Activated naive CD4-positive, alpha-beta T cell treated with anti-CD3 and anti-CD28 coated beads for 36 hours (primary cell): ENCODE measurements around the gene HADH. TPM values are rescaled to one million over a fixed set of nuclear protein-coding genes. Genes with fewer than 3 reads are reported as not detected.
A peak's percentile ranks its signal among the peaks of the same experiment; 100 is the strongest.

Experiments used
- CTCF ChIA-PET: fragments of 350-600 bp; sonication (Branson Sonifier 250); formaldehyde crosslinking; loops from one replicate; lab custom pipeline; 2021; ENCODE audit warnings: antibody characterized with exemption; lab: Charles Lee
- DNase-seq: peaks from one replicate; pipeline ENCODE4 v3.0.0-alpha.2; 2020
- H3K27ac Mint-ChIP-seq: one replicate; pipeline ENCODE4 v1.8.0; 2021; ENCODE audit warnings: mild to moderate bottlenecking, mixed read lengths
- H3K27me3 Mint-ChIP-seq: one replicate; pipeline ENCODE4 v1.8.0; 2021; ENCODE audit warnings: low read depth, mixed read lengths
- H3K36me3 Mint-ChIP-seq: one replicate; pipeline ENCODE4 v1.8.0; 2021; ENCODE audit warnings: low read depth, mixed read lengths
- H3K4me1 Mint-ChIP-seq: one replicate; pipeline ENCODE4 v1.8.0; 2021; ENCODE audit warnings: low read depth, mixed read lengths
- H3K4me3 Mint-ChIP-seq: one replicate; pipeline ENCODE4 v1.8.0; 2021; ENCODE audit warnings: mild to moderate bottlenecking, moderate library complexity, mixed read lengths
- H3K9me3 Mint-ChIP-seq: one replicate; pipeline ENCODE4 v1.8.0; 2021; ENCODE audit warnings: mixed read lengths
- intact Hi-C: fragments of 100-400 bp; cut with micrococcal nuclease; formaldehyde crosslinking; loops from one replicate; pipeline ENCODE4 v1.15.1; 2023
- total RNA-seq, 2 experiments: library from RNA; stranded (reverse); gene quantifications; one replicate each; pipeline ENCODE4 v1.2.3, GENCODE V29; 2021

Gene HADH
- total RNA-seq, 2 experiments from 2014 or later: 56.1 to 57.6 TPM

GRCh38 chr4:108051343-108051742 is 61.7 kb downstream of the HADH start:
- H3K4me3 Mint-ChIP-seq: no peak overlapping the region
- peak; percentile 46 for DNase-seq
- H3K36me3 Mint-ChIP-seq: peaks cover 62% of the 10 kb centered on the region
- H3K9me3 Mint-ChIP-seq: no peaks in the 10 kb centered on the region
- peaks cover 92% of the 10 kb centered on the region for H3K4me1 Mint-ChIP-seq
- peak overlapping the region; percentile 93 for H3K27ac Mint-ChIP-seq
- H3K27me3 Mint-ChIP-seq: no peaks in the 10 kb centered on the region
- CTCF ChIA-PET: interaction anchor here (1.1 to 2.9 kb wide), 2 partner anchors 20 to 32 kb away, joined by 3 to 16 read pairs; no protein-coding TSS in a partner anchor
- intact Hi-C loops: loop anchor here (5.0 kb wide), 1 partner anchor 306 kb away; no protein-coding TSS in a partner anchor

GRCh38 chr4:108052558-108053120 is 63.0 kb downstream of the HADH start:
- Mint-ChIP-seq H3K4me1 (peaks cover 95% of the 10 kb centered on the region), H3K9me3 (no peaks in the 10 kb centered on the region), H3K4me3 (peak overlapping the region; percentile 34), H3K27ac (peak overlapping the region; percentile 93), H3K27me3 (no peaks in the 10 kb centered on the region), H3K36me3 (peaks cover 56% of the 10 kb centered on the region)
- intact Hi-C loops: loop anchor here (1.0 to 5.0 kb wide), 6 partner anchors 19 to 305 kb away; no protein-coding TSS in a partner anchor
- CTCF ChIA-PET: interaction anchor here (0.7 to 2.9 kb wide), 14 partner anchors 9 to 121 kb away, joined by 3 to 16 read pairs (median 4); no protein-coding TSS in a partner anchor
- no peak for DNase-seq

- DNase-seq: no peak
- Mint-ChIP-seq H3K27me3 (no peaks in the 10 kb centered on the region), H3K4me1 (peaks cover 94% of the 10 kb centered on the region), H3K9me3 (no peaks in the 10 kb centered on the region), H3K4me3 (peak overlapping the region; percentile 34), H3K36me3 (peaks cover 52% of the 10 kb centered on the region), H3K27ac (peak overlapping the region; percentile 93)
- CTCF ChIA-PET: interaction anchor here (0.7 to 2.9 kb wide), 18 partner anchors 9 to 120 kb away, joined by 3 to 16 read pairs (median 4); no protein-coding TSS in a partner anchor
- intact Hi-C loops: loop anchor here (1.0 to 5.0 kb wide), 6 partner anchors 18 to 304 kb away; no protein-coding TSS in a partner anchor
These were observed 63.6 kb downstream of the HADH start for GRCh38 chr4:108053251-108053711.

- Mint-ChIP-seq H3K36me3 (peaks cover 48% of the 10 kb centered on the region), H3K27me3 (no peaks in the 10 kb centered on the region), H3K4me1 (peaks cover 94% of the 10 kb centered on the region), H3K4me3 (peak overlapping the region; percentile 19), H3K27ac (peak overlapping the region; percentile 93), H3K9me3 (no peaks in the 10 kb centered on the region)
- DNase-seq: peak; percentile 56
- CTCF ChIA-PET: interaction anchor here (0.6 to 2.9 kb wide), 12 partner anchors 19 to 438 kb away, joined by 3 to 16 read pairs (median 4); no protein-coding TSS in a partner anchor
- intact Hi-C loops: loop anchor here (5.0 kb wide), 1 partner anchor 303 kb away; no protein-coding TSS in a partner anchor
These were observed 64.4 kb downstream of the HADH start for GRCh38 chr4:108054025-108054638.

- CTCF ChIA-PET: interaction anchor here (0.6 to 1.9 kb wide), 9 partner anchors 9 to 517 kb away, joined by 3 to 6 read pairs (median 3); no protein-coding TSS in a partner anchor
- Mint-ChIP-seq H3K4me3 (no peak overlapping the region), H3K27ac (peak overlapping the region; percentile 86), H3K36me3 (peaks cover 46% of the 10 kb centered on the region), H3K4me1 (peaks cover 94% of the 10 kb centered on the region), H3K27me3 (no peaks in the 10 kb centered on the region), H3K9me3 (no peaks in the 10 kb centered on the region)
- intact Hi-C loops: no loop called here
- DNase-seq: no peak
These were observed 66.1 kb downstream of the HADH start for GRCh38 chr4:108055787-108056186.

GRCh38 chr4:108056418-108056817 is 66.7 kb downstream of the HADH start:
- no peak overlapping the region for H3K4me3 Mint-ChIP-seq
- peak overlapping the region; percentile 86 for H3K27ac Mint-ChIP-seq
- DNase-seq: no peak
- peaks cover 93% of the 10 kb centered on the region for H3K4me1 Mint-ChIP-seq
- H3K9me3 Mint-ChIP-seq: no peaks in the 10 kb centered on the region
- H3K36me3 Mint-ChIP-seq: peaks cover 49% of the 10 kb centered on the region
- CTCF ChIA-PET: interaction anchor here (1.0 to 1.9 kb wide), 6 partner anchors 8 to 101 kb away, joined by 3 to 6 read pairs (median 4); no protein-coding TSS in a partner anchor
- no peaks in the 10 kb centered on the region for H3K27me3 Mint-ChIP-seq
- intact Hi-C loops: no loop called here

GRCh38 chr4:108058685-108059440 is 69.2 kb downstream of the HADH start:
- intact Hi-C loops: no loop called here
- H3K36me3 Mint-ChIP-seq: peaks cover 45% of the 10 kb centered on the region
- CTCF ChIA-PET: interaction anchor here (1.0 to 1.6 kb wide), 6 partner anchors 9 to 72 kb away, joined by 3 to 6 read pairs (median 3); no protein-coding TSS in a partner anchor
- no peak overlapping the region for H3K4me3 Mint-ChIP-seq
- H3K27me3 Mint-ChIP-seq: no peaks in the 10 kb centered on the region
- peak overlapping the region; percentile 77 for H3K27ac Mint-ChIP-seq
- H3K9me3 Mint-ChIP-seq: no peaks in the 10 kb centered on the region
- H3K4me1 Mint-ChIP-seq: peaks cover 87% of the 10 kb centered on the region
- no peak for DNase-seq

GRCh38 chr4:108060164-108060563 is 70.5 kb downstream of the HADH start:
- no peak overlapping the region for H3K4me3 Mint-ChIP-seq
- CTCF ChIA-PET: interaction anchor here (0.6 to 1.6 kb wide), 12 partner anchors 10 to 513 kb away, joined by 3 to 6 read pairs (median 3); no protein-coding TSS in a partner anchor
- peaks cover 88% of the 10 kb centered on the region for H3K4me1 Mint-ChIP-seq
- H3K27ac Mint-ChIP-seq: peak overlapping the region; percentile 83
- H3K36me3 Mint-ChIP-seq: peaks cover 49% of the 10 kb centered on the region
- H3K27me3 Mint-ChIP-seq: no peaks in the 10 kb centered on the region
- intact Hi-C loops: no loop called here
- no peaks in the 10 kb centered on the region for H3K9me3 Mint-ChIP-seq
- DNase-seq: no peak

GRCh38 chr4:108060686-108061321 is 71.1 kb downstream of the HADH start:
- H3K27me3 Mint-ChIP-seq: no peaks in the 10 kb centered on the region
- CTCF ChIA-PET: interaction anchor here (0.8 to 1.6 kb wide), 10 partner anchors 11 to 512 kb away, joined by 3 to 9 read pairs (median 4); no protein-coding TSS in a partner anchor
- no peak overlapping the region for H3K4me3 Mint-ChIP-seq
- H3K36me3 Mint-ChIP-seq: peaks cover 51% of the 10 kb centered on the region
- peaks cover 85% of the 10 kb centered on the region for H3K4me1 Mint-ChIP-seq
- H3K9me3 Mint-ChIP-seq: no peaks in the 10 kb centered on the region
- intact Hi-C loops: no loop called here
- peak overlapping the region; percentile 83 for H3K27ac Mint-ChIP-seq
- DNase-seq: no peak

GRCh38 chr4:108068442-108068841 is 78.8 kb downstream of the HADH start:
- Mint-ChIP-seq H3K9me3 (no peaks in the 10 kb centered on the region), H3K36me3 (peaks cover 65% of the 10 kb centered on the region), H3K4me3 (no peak overlapping the region), H3K27ac (peak overlapping the region; percentile 84), H3K27me3 (no peaks in the 10 kb centered on the region), H3K4me1 (peaks cover 86% of the 10 kb centered on the region)
- no peak for DNase-seq
- CTCF ChIA-PET: interaction anchor here (0.7 to 1.3 kb wide), 2 partner anchors 9 to 37 kb away, joined by 3 to 6 read pairs; no protein-coding TSS in a partner anchor
- intact Hi-C loops: no loop called here

- no peak for DNase-seq
- CTCF ChIA-PET: interaction anchor here (0.7 to 0.8 kb wide), 2 partner anchors 46 to 66 kb away, joined by 3 read pairs; no protein-coding TSS in a partner anchor
- Mint-ChIP-seq H3K4me1 (peaks cover 89% of the 10 kb centered on the region), H3K36me3 (peaks cover 73% of the 10 kb centered on the region), H3K27ac (peak overlapping the region; percentile 89), H3K4me3 (peak overlapping the region; percentile 4), H3K9me3 (no peaks in the 10 kb centered on the region), H3K27me3 (no peaks in the 10 kb centered on the region)
- intact Hi-C loops: loop anchor here (1.0 kb wide), 1 partner anchor 17 kb away; no protein-coding TSS in a partner anchor
These were observed 81.1 kb downstream of the HADH start for GRCh38 chr4:108070775-108071174.
